A549 (cell line): ENCODE results near the gene ITGBL1.

Source experiments
- CTCF ChIP-seq: fragments of >200 bp; sonication (Bioruptor Twin); formaldehyde crosslinking; IDR thresholded peaks from 3 replicates; pipeline ENCODE4 v1.5.1; 2016
- MAFK ChIP-seq: fragments of 450-650 bp; IDR thresholded peaks from 2 replicates; pipeline ENCODE4 v1.6.1; 2014; ENCODE audit not compliant: partially characterized antibody
- POLR2A ChIP-seq: IDR thresholded peaks from 2 replicates; pipeline ENCODE4 v1.6.1; 2012; ENCODE audit warnings: mild to moderate bottlenecking, low read length
- RFX5 ChIP-seq: fragments of 450-650 bp; IDR thresholded peaks from 2 replicates; pipeline ENCODE4 v1.7.1; 2014; ENCODE audit warnings: antibody characterized with exemption, mild to moderate bottlenecking, moderate library complexity
- USF2 ChIP-seq: fragments of 450-650 bp; IDR thresholded peaks from 2 replicates; pipeline ENCODE4 v1.6.1; 2014; ENCODE audit warnings: antibody characterized with exemption

DNA sequence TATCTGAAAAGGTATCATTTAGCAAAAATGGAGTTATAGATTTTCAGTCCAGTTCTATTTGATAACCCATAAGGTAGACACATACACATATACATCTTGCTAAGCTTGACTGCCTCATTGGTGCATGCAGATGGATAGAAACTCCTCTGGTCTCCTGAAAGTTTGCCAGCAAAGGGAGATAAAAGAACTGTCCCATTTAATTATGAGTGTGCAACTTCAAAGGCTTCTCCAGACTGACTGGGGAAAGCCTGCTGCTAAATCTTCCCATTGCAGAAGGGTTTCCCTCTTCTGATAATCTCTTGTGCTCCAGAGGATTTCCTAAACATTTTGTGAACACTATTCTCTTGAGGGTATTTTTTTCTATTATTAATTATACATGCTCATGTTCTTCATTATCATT is 131.9 kb downstream of the ITGBL1 start:
- TF ChIP-seq MAFK = no peak
- no peak for TF ChIP-seq RFX5
- TF ChIP-seq CTCF = no peak
- no peak for TF ChIP-seq POLR2A
- TF ChIP-seq USF2 = no peak
